Medulla oblongata (tissue), 1 donor: Measurements from ENCODE around the gene SKI.

Experiments
- DNase-seq: peaks from one replicate; pipeline ENCODE4 v3.0.0-alpha.2; 2015; ENCODE audit errors: extremely low spot score

SKI gene

DNA sequence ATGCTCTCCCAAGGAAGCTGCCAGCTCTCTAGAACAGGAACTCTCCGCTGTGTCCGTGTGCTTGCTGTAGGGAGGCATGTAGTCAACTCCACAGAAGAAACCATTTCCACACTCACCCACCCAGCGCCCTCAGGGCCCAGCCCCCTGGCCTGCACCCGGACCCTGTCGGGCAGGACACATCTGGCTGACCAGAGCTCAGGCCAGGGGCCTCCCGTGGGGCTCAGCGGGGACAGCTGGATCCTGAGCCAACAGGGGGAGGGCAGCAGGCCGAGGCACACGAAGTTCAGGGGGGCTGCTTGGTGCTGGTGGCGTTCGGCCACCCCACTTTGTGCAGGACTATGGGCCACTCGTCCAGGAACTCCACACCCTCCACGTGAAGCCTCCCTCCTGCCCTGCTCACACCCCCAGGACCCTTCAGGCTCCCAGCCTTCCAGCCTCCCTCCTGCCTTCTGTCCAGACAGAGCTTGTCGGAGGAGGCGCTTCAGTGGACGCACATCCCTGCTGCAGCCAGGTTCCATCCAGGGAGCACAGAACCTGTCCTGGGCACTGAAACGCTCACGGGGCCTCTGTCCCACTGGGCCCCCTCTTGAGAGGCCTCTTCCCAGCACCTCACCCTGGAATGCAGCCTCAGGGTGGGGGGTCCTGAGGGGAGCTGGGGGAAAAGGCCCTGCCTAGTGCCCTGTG is 18.6 kb upstream of the SKI start:
- no peak for DNase-seq

GRCh38 chr1:2210084-2210653 is 17.9 kb upstream of the SKI start:
- DNase-seq = no peak

DNA sequence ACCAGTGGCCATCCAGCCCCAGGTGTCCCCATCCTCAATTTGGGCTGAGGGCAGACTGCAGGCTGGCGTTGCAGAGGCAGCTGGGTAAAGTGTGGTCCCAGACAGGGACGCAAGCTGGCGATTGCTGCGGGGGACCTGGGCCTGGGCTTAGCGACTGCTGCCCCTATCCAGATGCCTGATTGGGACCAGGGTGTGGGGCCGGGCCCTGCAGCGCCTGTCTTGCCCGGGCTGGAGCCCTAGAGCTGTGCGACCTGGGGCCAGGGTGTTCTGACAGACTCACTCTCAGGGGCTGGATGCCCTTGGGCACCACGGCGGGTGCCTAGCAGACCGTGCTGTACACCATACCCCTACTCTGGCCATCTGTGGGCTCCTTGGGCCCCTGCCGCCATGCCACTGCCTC is 17.3 kb upstream of the SKI start:
- DNase-seq = no peak

GRCh38 chr1:2212274-2212531 is 15.9 kb upstream of the SKI start:
- DNase-seq = no peak

DNA sequence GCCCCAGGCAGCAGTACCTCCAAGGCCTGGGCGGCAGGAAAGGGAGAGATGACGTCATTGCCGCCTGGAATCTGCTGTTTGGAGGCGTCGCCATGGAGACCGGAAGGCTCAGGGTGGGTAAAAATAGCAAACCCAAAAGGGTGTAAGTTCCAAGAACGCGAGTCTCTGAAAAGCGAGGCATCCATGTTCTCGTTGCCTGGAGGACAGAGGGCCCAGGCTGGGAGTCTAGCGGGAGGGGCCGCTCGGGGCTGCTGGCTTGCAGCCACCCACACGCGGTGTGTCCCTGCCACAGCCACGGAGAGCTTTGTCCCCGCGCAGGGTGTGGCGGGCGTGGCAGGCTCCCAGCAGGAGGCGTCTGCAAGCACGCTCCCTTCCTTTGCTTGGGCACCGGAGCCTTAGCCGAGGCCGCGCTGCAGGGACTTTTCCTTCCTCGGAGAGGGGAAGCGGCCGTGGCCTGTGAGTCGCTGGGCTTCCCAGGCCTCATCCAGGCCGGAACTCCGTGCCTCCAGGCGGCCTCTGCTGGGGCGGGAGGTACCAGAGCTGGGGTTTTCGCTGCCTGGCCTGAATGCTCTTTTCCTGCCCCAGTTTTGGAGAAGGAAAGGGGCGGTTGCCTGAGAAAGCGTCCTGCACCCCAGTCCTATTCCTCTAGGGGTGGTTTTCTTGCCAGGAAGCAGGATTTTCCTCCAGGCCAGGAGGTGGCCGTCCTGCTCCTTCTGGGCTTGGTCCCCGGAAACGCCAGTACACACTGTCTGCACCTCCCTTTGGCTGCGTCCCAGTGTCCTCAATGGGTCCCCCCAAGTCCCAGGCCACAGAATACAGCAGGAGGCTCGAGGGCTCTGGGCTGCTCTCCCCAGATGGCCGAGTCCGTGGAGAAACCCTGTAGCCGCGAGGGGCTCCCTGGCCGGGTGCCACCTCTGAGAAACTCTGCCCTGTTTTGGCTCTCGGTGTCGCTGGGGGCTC is 15.3 kb upstream of the SKI start:
- DNase-seq = peak; percentile 74

DNA sequence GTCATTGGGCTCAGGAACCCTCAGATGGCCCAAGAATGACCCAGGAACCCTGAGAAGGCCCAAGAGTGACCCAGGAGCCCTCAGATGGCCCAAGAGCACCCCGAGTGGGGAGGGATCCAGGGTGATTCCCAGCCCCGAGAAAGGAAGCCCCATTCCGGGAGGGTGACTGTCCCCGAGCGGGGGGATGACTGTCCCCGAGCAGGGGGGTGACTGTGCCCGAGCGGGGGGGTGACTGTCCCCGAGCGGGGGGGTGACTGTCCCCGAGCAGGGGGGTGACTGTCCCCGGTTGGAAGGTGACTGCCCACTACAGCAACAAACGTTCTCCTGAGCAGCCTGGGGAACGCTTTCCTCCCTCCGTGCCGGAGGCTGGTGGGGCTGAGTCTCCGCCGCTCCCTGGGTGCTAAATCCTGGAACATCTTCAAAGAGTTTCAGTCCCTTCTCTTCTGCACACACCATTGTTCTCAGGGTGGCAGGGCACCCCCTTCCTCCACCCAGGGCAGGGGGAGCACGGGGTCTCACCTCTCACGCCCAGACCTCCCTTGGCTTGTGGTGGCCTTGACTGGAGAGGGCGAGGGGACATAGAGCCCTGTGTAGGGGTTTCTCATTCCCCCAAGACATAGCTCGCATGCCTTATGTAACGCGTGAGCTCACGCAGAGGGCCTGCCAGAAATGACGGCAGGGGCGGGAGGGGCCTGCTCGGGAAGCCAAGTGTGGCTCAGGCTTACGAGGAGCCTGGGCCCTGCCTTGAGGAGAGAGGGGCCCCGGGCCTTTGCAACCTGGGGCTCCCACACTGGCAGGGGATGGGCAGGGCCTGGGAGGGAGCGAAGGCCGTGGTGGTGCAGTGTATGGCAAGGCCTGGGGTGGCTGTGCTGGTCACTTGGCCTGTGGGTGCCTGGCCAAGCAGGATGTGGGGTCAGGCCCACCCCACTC is 14.3 kb upstream of the SKI start:
- peak; percentile 68 for DNase-seq

DNA sequence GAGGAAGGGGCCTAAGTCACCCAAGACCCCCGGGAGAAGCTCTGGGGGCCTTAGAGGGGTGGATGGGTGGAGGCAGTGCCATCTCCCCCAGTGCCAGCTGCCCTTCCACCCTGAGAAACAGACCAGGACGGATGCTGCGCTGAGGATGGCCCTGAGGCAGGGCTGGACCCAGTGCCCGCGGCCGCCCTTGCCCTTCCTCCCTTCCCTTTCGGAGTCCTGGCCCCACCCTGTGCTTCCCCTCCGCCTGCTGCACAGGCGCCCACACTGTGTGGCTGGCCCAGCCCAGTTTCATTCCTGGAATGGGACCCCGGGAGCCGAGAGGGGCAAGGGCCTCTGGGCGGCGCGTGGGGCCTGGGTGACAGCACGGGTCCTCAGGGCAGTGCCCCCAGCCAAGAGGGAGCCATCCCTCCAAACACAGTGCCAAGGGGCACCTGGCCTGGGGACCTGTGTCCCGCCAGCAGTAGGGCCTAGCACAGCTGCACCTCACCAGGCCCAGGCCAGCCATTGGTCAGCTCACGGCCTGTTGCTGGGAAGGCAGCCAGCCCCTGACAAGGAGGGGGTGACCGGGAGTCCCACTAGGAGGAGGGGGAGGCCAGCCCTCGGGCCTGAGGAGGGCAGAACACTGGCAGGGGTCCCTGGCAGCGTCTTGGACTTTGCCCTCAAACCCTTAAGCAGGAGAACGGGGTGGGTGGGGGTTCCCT is 13.4 kb upstream of the SKI start:
- DNase-seq = peak; percentile 61

DNA sequence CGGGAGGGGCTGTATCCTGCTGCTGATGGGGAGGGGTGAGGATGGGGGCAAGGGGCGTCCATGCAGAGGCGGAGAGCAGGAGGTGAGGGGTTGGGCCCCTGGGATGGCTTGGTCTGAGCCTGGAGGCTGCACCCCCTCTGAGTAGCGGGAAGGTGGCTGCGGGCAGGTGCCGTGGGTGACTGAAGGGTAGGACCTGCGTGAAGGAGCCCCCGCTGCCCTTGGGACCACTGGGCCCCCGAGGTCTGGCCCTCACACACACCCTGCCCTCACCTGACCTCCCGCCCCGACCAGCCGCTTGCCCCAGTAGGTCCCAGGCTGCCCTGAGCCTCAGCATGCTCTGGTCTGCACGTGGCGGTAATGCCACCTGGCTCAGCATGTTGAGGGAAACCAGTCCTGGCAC is 12.8 kb upstream of the SKI start:
- DNase-seq = no peak

GRCh38 chr1:2215909-2216766 is 12.0 kb upstream of the SKI start:
- no peak for DNase-seq

GRCh38 chr1:2216767-2217058 is 11.4 kb upstream of the SKI start:
- no peak for DNase-seq

DNA sequence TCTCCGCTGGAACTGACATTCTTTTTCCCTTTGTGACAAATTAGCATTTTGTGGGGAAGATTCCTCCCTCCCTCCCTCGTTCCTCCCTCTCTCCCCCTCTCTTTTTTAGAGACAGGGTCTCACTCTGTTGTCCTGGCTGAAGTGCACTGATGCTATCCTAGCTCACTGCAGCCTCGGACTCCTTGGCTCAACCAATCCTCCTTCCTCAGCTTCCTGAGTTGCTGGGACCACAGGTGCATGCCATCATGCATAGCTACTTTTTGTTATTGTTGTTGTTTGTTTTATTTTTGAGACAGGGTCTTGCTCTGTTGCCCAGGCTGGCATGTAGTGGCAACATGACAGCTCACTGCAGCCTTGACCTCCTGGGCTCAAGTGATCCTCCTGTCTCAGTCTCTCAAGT is 6.8 kb upstream of the SKI start:
- DNase-seq = no peak

DNA sequence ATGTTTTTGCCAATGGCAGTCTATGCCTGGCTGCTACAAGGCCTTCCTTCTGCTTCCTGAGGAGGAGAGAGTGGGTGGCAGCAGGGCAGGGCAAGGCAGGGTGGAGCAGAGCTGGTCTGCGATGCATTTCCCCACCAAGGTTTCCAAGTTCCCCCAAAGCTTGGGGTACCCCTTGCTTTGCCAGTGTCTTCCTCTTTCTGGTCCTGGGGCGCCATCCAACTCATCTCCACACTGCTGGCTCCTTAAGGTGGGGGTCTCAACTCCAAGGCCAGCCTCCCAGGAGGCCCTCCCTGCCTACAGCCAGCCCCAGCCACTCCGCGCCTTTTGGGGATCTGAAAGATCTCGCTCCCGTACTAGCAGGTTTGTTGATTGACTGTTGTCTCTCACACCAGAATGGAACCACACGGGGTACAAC is 3.9 kb upstream of the SKI start:
- DNase-seq = no peak

GRCh38 chr1:2224631-2225428 is 3.3 kb upstream of the SKI start:
- DNase-seq = peak; percentile 3

GRCh38 chr1:2226525-2227345 is 1.4 kb upstream of the SKI start:
- DNase-seq = no peak

GRCh38 chr1:2227346-2228156 is 568 bp upstream of the SKI start:
- peak; percentile 96 for DNase-seq

- no peak for DNase-seq
Measured at GRCh38 chr1:2228694-2229036, 546 bp downstream of the SKI start.

GRCh38 chr1:2229037-2229864 is 1.1 kb downstream of the SKI start:
- DNase-seq = peak; percentile 79
